Measurements from ENCODE around the gene CASP14.
"Not testable (repeated sequence)": the region's sequence is repeated elsewhere in the genome, so short reads cannot be mapped to it uniquely, and the experiment has no call there.

The CASP14 gene

DNA sequence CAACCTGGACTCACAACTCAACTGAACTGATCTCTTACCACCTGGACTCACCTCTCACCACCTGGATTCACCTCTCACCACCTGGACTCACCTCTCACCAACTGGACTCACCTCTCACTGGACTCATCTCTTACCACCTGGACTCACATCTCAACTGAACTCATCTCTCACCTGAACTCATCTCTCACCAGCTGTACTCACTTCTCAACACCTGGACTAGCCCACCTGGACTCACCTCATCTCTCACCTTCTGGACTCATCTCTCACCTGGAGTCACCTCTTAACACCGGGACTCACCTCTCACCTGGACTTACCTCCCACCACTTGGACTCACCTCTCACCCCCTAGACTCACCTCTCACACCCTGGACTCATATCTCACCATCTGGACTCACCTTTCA lies 7.3 kb upstream of the CASP14 start:
- Mint-ChIP-seq H3K27ac (no peak overlapping the region), H3K27me3 (ENCODE audit: low read depth) (no peaks in the 10 kb centered on the region), H3K4me1 (ENCODE audit: low read depth) (no peaks in the 10 kb centered on the region), H3K36me3 (ENCODE audit: low read depth) (no peaks in the 10 kb centered on the region), H3K9me3 (no peaks in the 10 kb centered on the region), H3K4me3 (no peak overlapping the region)

DNA sequence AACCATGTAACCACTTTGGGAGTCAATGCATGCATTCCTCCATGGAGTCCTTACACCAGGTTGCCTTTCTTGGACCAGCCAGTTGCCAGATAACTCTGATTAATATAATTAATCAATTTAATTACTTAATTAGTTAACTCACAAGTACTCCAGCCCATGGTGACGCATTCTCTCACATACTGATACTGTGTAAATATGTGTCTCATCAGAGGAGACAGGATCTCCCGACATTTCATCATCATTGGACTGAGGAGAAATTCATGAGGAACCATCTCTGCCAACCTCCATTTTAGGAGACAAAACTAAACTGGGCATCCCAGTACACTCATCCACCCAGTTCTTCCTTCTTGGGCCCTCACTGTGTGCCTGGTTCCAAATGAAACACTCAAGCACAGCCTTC lies 6.5 kb upstream of the CASP14 start:
- Mint-ChIP-seq H3K27me3 (ENCODE audit: low read depth) (no peaks in the 10 kb centered on the region), H3K36me3 (ENCODE audit: low read depth) (no peaks in the 10 kb centered on the region), H3K9me3 (no peaks in the 10 kb centered on the region), H3K27ac (no peak overlapping the region), H3K4me3 (no peak overlapping the region), H3K4me1 (ENCODE audit: low read depth) (no peaks in the 10 kb centered on the region)

- Mint-ChIP-seq H3K36me3 (ENCODE audit: low read depth) (no peaks in the 10 kb centered on the region), H3K9me3 (no peaks in the 10 kb centered on the region), H3K27me3 (ENCODE audit: low read depth) (no peaks in the 10 kb centered on the region), H3K4me1 (ENCODE audit: low read depth) (no peaks in the 10 kb centered on the region), H3K27ac (no peak overlapping the region), H3K4me3 (no peak overlapping the region)
Measured at GRCh38 chr19:15045506-15045905, 3.8 kb upstream of the CASP14 start.

GRCh38 chr19:15047680-15048079 lies 1.6 kb upstream of the CASP14 start:
- no peaks in the 10 kb centered on the region for H3K27me3 Mint-ChIP-seq (ENCODE audit: low read depth)
- H3K36me3 Mint-ChIP-seq (ENCODE audit: low read depth): no peaks in the 10 kb centered on the region
- H3K4me3 Mint-ChIP-seq: no peak overlapping the region
- no peak overlapping the region for H3K27ac Mint-ChIP-seq
- no peaks in the 10 kb centered on the region for H3K4me1 Mint-ChIP-seq (ENCODE audit: low read depth)
- no peaks in the 10 kb centered on the region for H3K9me3 Mint-ChIP-seq

DNA sequence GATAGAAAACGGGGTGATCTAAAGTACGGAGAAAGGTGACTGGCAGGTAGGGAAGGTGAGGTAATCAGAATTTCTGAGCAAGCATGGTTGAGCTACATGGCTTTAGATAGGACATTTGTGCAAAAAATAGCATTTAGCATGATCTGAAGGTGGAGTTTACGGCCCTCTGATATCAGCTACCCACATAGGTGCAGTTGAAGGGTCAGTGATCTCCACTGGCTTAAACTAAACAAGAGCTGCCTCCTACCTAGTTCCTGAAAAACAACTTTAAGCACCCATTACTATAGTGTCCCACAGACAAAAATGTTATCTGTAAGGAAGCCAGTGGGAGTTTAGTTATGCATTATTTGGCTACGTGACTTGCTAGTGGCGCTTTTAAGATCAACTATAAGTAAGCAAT lies 1.2 kb upstream of the CASP14 start:
- H3K27me3 Mint-ChIP-seq (ENCODE audit: low read depth): no peaks in the 10 kb centered on the region
- H3K4me1 Mint-ChIP-seq (ENCODE audit: low read depth): no peaks in the 10 kb centered on the region
- no peaks in the 10 kb centered on the region for H3K36me3 Mint-ChIP-seq (ENCODE audit: low read depth)
- H3K9me3 Mint-ChIP-seq: no peaks in the 10 kb centered on the region
- no peak overlapping the region for H3K4me3 Mint-ChIP-seq
- H3K27ac Mint-ChIP-seq: no peak overlapping the region

DNA sequence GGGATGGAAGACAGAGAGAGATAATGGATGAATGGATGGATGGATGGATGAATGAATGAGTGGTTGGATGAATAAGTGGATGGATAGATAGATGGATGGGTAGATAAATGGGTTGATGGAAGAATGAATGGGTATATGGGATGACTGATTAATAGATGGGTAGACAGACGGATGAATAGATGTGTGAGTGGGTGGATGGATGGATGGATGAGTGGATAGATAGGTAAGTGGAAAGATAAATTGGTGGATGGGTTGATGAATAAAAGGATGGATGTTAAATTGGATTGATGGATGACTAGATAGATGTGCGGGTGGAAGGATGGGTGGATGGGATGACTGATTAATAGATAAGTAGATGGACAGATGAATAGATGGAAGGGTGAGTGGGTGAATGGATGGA lies 1.4 kb downstream of the CASP14 start:
- no peak overlapping the region for H3K4me3 Mint-ChIP-seq
- H3K27ac Mint-ChIP-seq: no peak overlapping the region

GRCh38 chr19:15062036-15062435 lies 12.8 kb downstream of the CASP14 start:
- Mint-ChIP-seq H3K4me3 (no peak overlapping the region), H3K9me3 (no peaks in the 10 kb centered on the region), H3K27me3 (ENCODE audit: low read depth) (no peaks in the 10 kb centered on the region), H3K36me3 (ENCODE audit: low read depth) (no peaks in the 10 kb centered on the region), H3K4me1 (ENCODE audit: low read depth) (no peaks in the 10 kb centered on the region), H3K27ac (no peak overlapping the region)

More for the DNA sequence above, 1.4 kb downstream of the CASP14 start:
- Mint-ChIP-seq H3K36me3 (ENCODE audit: low read depth) (no peaks in the 10 kb centered on the region), H3K4me1 (ENCODE audit: low read depth) (no peaks in the 10 kb centered on the region), H3K9me3 (no peaks in the 10 kb centered on the region), H3K27me3 (ENCODE audit: low read depth) (no peaks in the 10 kb centered on the region)

DNA sequence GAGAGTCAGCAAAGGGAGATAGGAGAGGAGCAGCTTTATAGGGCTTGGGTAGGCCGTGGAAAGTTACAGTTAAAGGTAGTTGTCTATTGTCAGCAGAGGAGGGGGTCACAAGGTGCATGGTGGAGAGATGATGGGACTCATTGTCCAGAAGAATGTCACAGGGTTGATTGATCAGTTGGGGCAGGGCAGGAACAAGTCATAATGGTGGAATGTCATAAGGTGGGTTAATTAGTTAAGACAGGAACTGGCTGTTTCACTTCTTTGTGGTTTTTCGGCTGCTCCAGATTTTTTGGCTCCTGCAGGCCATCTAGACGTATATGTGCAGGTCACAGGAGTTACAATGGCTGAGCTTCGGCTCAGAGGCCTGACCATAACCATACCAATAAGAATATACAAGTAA lies 21.1 kb downstream of the CASP14 start:
- H3K36me3 Mint-ChIP-seq (ENCODE audit: low read depth); H3K4me3 Mint-ChIP-seq; H3K4me1 Mint-ChIP-seq (ENCODE audit: low read depth); H3K27me3 Mint-ChIP-seq (ENCODE audit: low read depth); H3K27ac Mint-ChIP-seq; H3K9me3 Mint-ChIP-seq: not testable (repeated sequence)

- Mint-ChIP-seq H3K4me3 (no peak overlapping the region), H3K4me1 (ENCODE audit: low read depth) (no peaks in the 10 kb centered on the region), H3K27ac (no peak overlapping the region), H3K36me3 (ENCODE audit: low read depth) (no peaks in the 10 kb centered on the region), H3K9me3 (no peaks in the 10 kb centered on the region), H3K27me3 (ENCODE audit: low read depth) (peaks cover 4% of the 10 kb centered on the region)
Measured at GRCh38 chr19:15072930-15073647, 23.8 kb downstream of the CASP14 start.

DNA sequence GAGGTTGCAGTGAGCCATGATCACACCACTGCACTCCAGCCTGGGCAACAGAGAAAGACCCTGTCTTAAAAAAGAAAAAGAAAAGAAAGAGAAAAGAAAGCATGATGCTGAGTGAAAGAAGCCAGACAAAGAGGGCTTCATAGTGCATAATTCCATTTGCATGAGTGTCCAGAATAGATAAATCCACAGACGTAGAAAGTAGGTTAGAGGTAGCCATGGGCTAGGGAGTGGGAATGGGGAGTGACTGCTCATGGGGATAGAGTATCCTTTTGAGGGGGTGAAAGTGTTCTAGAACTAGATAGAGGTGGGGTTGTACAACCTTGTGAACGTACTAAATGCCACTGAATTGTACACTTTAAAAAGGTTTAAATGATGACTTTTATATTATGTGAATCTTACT lies 25.1 kb downstream of the CASP14 start:
- no peaks in the 10 kb centered on the region for H3K9me3 Mint-ChIP-seq
- H3K4me3 Mint-ChIP-seq: no peak overlapping the region
- no peak overlapping the region for H3K27ac Mint-ChIP-seq
- peaks cover 8% of the 10 kb centered on the region for H3K27me3 Mint-ChIP-seq (ENCODE audit: low read depth)
- no peaks in the 10 kb centered on the region for H3K4me1 Mint-ChIP-seq (ENCODE audit: low read depth)
- no peaks in the 10 kb centered on the region for H3K36me3 Mint-ChIP-seq (ENCODE audit: low read depth)

DNA sequence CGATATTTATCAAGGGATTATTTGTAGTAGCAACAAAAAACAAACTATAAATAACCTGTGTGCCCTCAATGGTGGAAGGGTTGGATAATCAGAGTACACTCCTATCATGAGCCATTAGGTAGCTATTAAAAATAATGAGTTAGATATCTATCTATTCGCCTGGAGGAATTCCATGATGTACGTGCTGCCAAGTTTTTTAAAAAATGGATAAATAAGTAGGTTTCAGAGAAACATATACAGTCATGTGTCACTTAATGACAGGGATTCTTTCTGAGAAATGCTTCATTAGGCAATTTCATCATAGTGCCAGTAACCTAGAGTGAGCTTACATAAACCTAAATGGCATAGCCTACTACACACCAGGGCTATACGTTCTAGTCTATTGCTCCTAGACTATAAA lies 26.5 kb downstream of the CASP14 start:
- peaks cover 8% of the 10 kb centered on the region for H3K27me3 Mint-ChIP-seq (ENCODE audit: low read depth)
- no peaks in the 10 kb centered on the region for H3K4me1 Mint-ChIP-seq (ENCODE audit: low read depth)
- no peaks in the 10 kb centered on the region for H3K9me3 Mint-ChIP-seq
- H3K36me3 Mint-ChIP-seq (ENCODE audit: low read depth): no peaks in the 10 kb centered on the region
- no peak overlapping the region for H3K27ac Mint-ChIP-seq
- H3K4me3 Mint-ChIP-seq: no peak overlapping the region

DNA sequence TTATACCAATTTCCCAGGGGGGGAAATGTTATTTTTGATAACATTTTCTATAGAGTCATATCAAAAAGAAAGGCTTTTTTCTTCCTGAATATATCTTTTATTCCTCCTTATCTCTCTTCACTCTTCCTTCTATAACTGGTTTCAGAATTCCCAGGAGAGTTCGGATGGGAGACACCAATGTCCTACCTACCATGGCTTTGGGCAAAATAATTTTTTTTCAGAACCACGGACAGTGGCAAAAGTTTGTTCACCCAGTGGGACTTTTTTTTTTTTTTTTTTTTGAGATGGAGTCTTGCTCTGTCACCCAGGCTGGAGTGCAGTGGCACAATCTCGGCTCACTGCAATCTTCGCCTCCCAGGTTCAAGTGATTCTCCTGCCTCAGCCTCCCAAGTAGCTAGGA lies 30.7 kb downstream of the CASP14 start:
- not testable (repeated sequence) for H3K9me3 Mint-ChIP-seq, H3K27ac Mint-ChIP-seq

GRCh38 chr19:15081911-15082310 lies 32.6 kb downstream of the CASP14 start, which contains the start of gene OR1I1:
OR1I1 (plus strand) TSS chr19:15082211; CDS start chr19:15087066, 4,855 bp downstream.
- no peaks in the 10 kb centered on the region for H3K36me3 Mint-ChIP-seq (ENCODE audit: low read depth)
- no peak within 1 kb of the TSS for H3K4me3 Mint-ChIP-seq
- no peaks in the 10 kb centered on the region for H3K4me1 Mint-ChIP-seq (ENCODE audit: low read depth)
- H3K27ac Mint-ChIP-seq: no peak within 1 kb of the TSS
- peaks cover 3% of the 10 kb centered on the region for H3K27me3 Mint-ChIP-seq (ENCODE audit: low read depth)
- H3K9me3 Mint-ChIP-seq: no peaks in the 10 kb centered on the region

More for the DNA sequence above, 30.7 kb downstream of the CASP14 start:
- not testable (repeated sequence) for H3K36me3 Mint-ChIP-seq (ENCODE audit: low read depth); H3K4me3 Mint-ChIP-seq; H3K27me3 Mint-ChIP-seq (ENCODE audit: low read depth); H3K4me1 Mint-ChIP-seq (ENCODE audit: low read depth)

GRCh38 chr19:15087182-15087581 lies 37.9 kb downstream of the CASP14 start:
- no peak overlapping the region for H3K4me3 Mint-ChIP-seq
- no peaks in the 10 kb centered on the region for H3K36me3 Mint-ChIP-seq (ENCODE audit: low read depth)
- H3K27me3 Mint-ChIP-seq (ENCODE audit: low read depth): no peaks in the 10 kb centered on the region
- H3K4me1 Mint-ChIP-seq (ENCODE audit: low read depth): no peaks in the 10 kb centered on the region
- H3K27ac Mint-ChIP-seq: no peak overlapping the region
- H3K9me3 Mint-ChIP-seq: no peaks in the 10 kb centered on the region

DNA sequence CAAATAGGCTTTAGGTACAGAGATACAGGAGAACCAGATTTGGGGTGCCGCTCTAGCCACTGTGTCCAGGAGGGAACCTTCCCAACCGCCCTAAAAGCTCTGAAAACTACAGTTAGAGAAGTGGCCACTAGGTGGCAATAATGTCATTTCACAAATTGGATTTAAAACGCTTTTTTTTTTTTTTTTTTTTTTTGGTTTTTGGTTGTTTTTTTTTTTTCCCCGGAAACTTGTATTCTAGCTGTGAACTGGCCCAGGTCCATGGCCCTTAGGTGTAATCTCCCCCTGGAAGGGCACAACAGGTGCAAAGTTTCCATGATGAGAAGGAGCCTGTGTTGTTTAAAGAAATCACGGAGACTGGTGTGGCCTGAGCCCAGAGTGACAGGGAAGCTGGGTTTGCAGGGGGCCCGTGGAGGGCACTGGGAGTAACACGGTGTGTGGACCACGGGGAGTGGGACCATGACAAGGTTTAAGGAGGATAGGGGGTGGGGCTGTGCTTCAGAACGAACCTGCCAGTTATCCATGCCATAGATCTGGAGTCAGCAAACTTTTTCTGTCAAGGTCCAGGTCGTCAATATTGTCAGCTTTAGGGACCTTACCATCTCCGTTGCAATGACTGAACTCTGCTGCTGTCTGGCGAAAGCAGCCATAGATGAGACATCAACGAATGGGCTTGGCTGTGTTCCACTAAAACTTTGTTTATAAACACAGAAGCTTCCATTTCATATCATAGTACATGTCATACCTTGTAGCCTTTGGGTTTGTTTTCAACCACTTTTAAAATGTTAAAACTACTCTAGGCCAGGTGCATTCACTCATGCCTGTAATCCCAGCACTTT lies 42.9 kb downstream of the CASP14 start:
- Mint-ChIP-seq H3K27me3 (ENCODE audit: low read depth) (no peaks in the 10 kb centered on the region), H3K9me3 (no peaks in the 10 kb centered on the region), H3K4me1 (ENCODE audit: low read depth) (no peaks in the 10 kb centered on the region), H3K36me3 (ENCODE audit: low read depth) (no peaks in the 10 kb centered on the region), H3K4me3 (no peak overlapping the region), H3K27ac (no peak overlapping the region)
